ENCODE results near the gene LAGE3.

LAGE3 gene

DNA sequence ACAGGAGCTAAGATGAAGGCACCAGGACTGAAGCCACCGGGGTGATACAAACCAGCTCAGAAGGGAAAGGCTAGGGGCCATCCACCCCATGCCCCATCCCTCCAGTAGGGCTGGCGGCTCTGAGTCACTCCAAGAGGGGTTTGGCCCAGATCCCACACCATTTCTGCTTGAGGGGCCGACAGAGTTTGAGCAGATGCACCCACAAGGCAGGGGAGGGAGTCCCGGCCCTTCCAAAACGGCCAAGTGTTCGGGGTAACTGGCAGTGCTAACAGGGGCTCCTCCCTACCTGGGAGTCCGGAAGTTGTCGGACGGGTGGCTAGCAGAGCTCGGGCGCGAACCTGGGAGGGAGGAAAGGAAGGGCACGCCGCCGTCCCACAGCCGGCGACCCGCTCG lies 10.9 kb upstream of the LAGE3 start:
- CTCF ChIA-PET = interaction anchor here (0.8 to 1.4 kb wide), 4 partner anchors 46 to 117 kb away, joined by 3 to 4 read pairs (median 3); no protein-coding TSS in a partner anchor
- peak overlapping the region; percentile 46 to 80 (median 64) for H3K4me3 ChIP-seq (ENCODE audit: control insufficient read depth in 1 of 7, extremely low read depth in 1 of 7, insufficient read depth in 4 of 7, low read depth in 2 of 7, low read length in 6 of 7)
- peaks cover 0 to 3% (median 0%) of the 10 kb centered on the region in 5 experiments for H3K9me3 ChIP-seq (ENCODE audit: control extremely low read depth in 1 of 5, control insufficient read depth in 4 of 5, insufficient read depth in 2 of 5, low read depth in 1 of 5, low read length in 4 of 5)
- peaks cover 0 to 29% (median 20%) of the 10 kb centered on the region in 4 experiments for H3K4me1 ChIP-seq (ENCODE audit: control extremely low read depth in 1 of 4, control insufficient read depth in 4 of 4, insufficient read depth in 4 of 4, low read length in 3 of 4)
- WGBS (ENCODE audit: insufficient coverage) = 15% methylated on average over 19 of the region's 19 CpGs
- H3K27me3 ChIP-seq (replicated peaks in 2 of 5; ENCODE audit: control insufficient read depth in 4 of 5, insufficient read depth in 5 of 5, low read length in 4 of 5) = peaks cover 0 to 8% (median 0%) of the 10 kb centered on the region in 5 experiments
- POLR2A ChIA-PET = interaction anchor here (0.7 to 1.5 kb wide), 6 partner anchors 9 to 92 kb away, joined by 3 to 12 read pairs (median 6); partner anchors contain the start of genes FAM3A and RPL10
- DNase-seq = peak; percentile 22 to 68 (median 60)
- peaks cover 0 to 16% (median 2%) of the 10 kb centered on the region in 4 experiments for H3K36me3 ChIP-seq (ENCODE audit: control insufficient read depth in 4 of 4, insufficient read depth in 4 of 4, low read length in 3 of 4)
- peak overlapping the region in 1 of 2 experiments; percentile 75 for H3K27ac ChIP-seq (ENCODE audit: insufficient read depth in 1 of 2, low read depth in 1 of 2, low read length in 2 of 2, poor library complexity in 1 of 2, severe bottlenecking in 2 of 2)

DNA sequence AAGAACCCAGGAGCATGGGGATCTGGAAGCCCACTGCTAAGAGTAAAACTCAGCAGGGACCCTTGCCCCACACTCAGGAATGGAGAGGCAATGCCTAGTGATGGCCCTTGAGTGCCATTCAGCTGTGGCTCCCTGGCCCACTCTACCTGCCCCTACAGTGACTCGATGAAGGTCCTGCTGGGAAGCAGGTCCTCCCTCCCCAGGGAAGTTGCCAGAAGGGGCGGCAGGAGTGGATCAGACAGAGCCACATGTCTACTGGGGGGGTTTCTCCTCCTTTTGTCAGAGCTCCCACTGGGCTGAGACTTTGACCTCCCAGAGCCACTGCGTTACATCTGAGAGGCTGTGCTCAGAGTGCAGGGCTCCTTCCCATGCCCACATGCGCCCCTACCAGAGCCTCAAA lies 10.1 kb upstream of the LAGE3 start:
- peaks cover 0 to 21% (median 6%) of the 10 kb centered on the region in 4 experiments for H3K36me3 ChIP-seq (ENCODE audit: control insufficient read depth in 4 of 4, insufficient read depth in 4 of 4, low read length in 3 of 4)
- CTCF ChIA-PET = interaction anchor here (0.8 to 1.2 kb wide), 2 partner anchors 46 to 116 kb away, joined by 3 read pairs; no protein-coding TSS in a partner anchor
- POLR2A ChIA-PET = interaction anchor here (0.7 to 1.5 kb wide), 2 partner anchors 11 to 27 kb away, joined by 4 to 8 read pairs; partner anchors contain the start of gene FAM3A
- H3K27ac ChIP-seq (ENCODE audit: insufficient read depth in 1 of 2, low read depth in 1 of 2, low read length in 2 of 2, poor library complexity in 1 of 2, severe bottlenecking in 2 of 2) = no peak overlapping the region
- H3K4me3 ChIP-seq (ENCODE audit: control insufficient read depth in 1 of 7, extremely low read depth in 1 of 7, insufficient read depth in 4 of 7, low read depth in 2 of 7, low read length in 6 of 7) = peak overlapping the region in 1 of 7 experiments; percentile 80
- H3K27me3 ChIP-seq (replicated peaks in 2 of 5; ENCODE audit: control insufficient read depth in 4 of 5, insufficient read depth in 5 of 5, low read length in 4 of 5) = peaks cover 0 to 9% (median 0%) of the 10 kb centered on the region in 5 experiments
- 100% methylated on average over 1 of the region's 4 CpGs for WGBS (ENCODE audit: insufficient coverage)
- no peak for DNase-seq
- H3K4me1 ChIP-seq (ENCODE audit: control extremely low read depth in 1 of 4, control insufficient read depth in 4 of 4, insufficient read depth in 4 of 4, low read length in 3 of 4) = peaks cover 0 to 35% (median 27%) of the 10 kb centered on the region in 4 experiments
- H3K9me3 ChIP-seq (ENCODE audit: control extremely low read depth in 1 of 5, control insufficient read depth in 4 of 5, insufficient read depth in 2 of 5, low read depth in 1 of 5, low read length in 4 of 5) = peaks cover 0 to 3% (median 0%) of the 10 kb centered on the region in 5 experiments

DNA sequence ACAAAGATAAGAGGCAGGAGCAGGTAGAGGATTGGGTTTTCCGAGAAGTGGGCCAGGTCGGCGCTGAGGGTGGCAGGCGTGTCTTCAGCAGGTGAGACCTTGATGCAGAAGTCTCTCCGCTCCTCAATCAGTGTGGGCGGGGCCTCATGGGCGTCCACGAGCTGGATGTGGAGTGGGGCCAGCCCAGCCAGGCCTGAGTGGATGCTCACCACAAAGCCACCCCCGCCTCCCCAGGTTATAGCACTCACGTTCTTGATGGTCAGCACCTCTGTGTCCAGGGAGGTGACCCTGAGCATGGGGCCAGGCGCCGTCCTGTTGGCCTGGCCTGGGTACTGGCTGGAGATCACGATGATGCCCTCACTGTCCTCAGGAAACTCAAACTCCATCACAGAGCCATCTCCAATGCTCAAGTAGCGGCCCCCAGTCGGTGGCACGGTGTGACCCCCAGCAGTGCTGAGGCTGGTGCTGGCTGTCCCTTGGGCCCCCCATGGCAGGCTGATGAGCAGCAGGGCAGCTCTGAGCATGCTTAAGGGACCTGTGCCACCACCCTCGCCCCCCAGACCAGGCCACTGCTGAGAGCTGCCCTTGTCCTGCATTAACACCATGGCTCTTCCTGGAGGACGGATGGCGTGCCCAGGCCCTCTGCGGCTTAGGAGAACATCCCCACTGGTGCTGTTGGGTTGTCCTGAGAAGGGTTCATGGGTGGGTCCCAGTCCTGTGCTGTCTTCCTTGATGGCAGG lies 9.4 kb upstream of the LAGE3 start:
- Histone ChIP-seq H3K9me3 (ENCODE audit: control extremely low read depth in 1 of 5, control insufficient read depth in 4 of 5, insufficient read depth in 2 of 5, low read depth in 1 of 5, low read length in 4 of 5) (peaks cover 0 to 3% (median 0%) of the 10 kb centered on the region in 5 experiments), H3K4me1 (ENCODE audit: control extremely low read depth in 1 of 4, control insufficient read depth in 4 of 4, insufficient read depth in 4 of 4, low read length in 3 of 4) (peaks cover 0 to 36% (median 27%) of the 10 kb centered on the region in 4 experiments), H3K36me3 (ENCODE audit: control insufficient read depth in 4 of 4, insufficient read depth in 4 of 4, low read length in 3 of 4) (peaks cover 0 to 23% (median 9%) of the 10 kb centered on the region in 4 experiments), H3K27ac (ENCODE audit: insufficient read depth in 1 of 2, low read depth in 1 of 2, low read length in 2 of 2, poor library complexity in 1 of 2, severe bottlenecking in 2 of 2) (no peak overlapping the region), H3K27me3 (replicated peaks in 2 of 5; ENCODE audit: control insufficient read depth in 4 of 5, insufficient read depth in 5 of 5, low read length in 4 of 5) (peaks cover 0 to 9% (median 0%) of the 10 kb centered on the region in 5 experiments), H3K4me3 (ENCODE audit: control insufficient read depth in 1 of 7, extremely low read depth in 1 of 7, insufficient read depth in 4 of 7, low read depth in 2 of 7, low read length in 6 of 7) (no peak overlapping the region)
- no peak for DNase-seq
- CTCF ChIA-PET = interaction anchor here (1.2 kb wide), 1 partner anchor 47 kb away, joined by 3 read pairs; no protein-coding TSS in a partner anchor
- 96% methylated on average over 17 of the region's 20 CpGs for WGBS (ENCODE audit: insufficient coverage)
- POLR2A ChIA-PET = no interaction called here

DNA sequence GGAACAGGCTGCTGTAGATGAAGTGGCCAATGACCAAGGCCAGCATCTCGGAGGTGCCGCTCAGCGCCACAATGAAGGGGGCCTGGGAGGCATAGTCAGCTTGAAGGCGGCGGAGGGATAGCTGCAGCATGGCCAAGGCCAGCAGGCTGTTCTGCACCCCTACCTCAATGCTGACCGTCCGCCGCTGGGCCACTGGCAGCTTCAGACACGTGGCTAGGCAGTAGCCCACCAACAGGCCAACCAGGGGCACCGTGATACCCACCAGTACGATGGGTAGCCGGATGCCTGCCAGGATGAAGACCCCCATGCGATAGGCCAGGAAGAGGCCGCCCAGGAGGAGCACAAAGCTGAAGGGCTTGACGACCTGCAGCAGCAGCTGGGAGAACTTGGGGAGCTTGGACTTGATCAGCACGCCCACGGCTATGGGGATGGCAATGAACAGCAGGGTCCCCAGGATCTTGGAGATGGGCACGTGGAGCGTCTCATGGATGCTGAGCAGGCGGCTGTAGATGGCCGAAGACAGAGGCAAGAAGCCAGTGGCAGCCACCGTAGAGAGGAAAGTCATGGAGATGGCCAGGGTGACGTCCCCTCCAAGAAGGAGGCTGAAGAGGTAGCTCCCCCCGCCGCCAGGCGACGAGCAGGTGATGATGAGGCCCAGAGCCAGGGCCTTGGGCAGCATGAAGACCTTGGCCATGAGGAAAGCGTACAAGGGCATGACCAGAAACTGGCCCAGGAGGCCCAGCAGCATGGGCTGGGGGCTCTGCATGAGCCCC lies 8.6 kb upstream of the LAGE3 start:
- no peak overlapping the region for H3K27ac ChIP-seq (ENCODE audit: insufficient read depth in 1 of 2, low read depth in 1 of 2, low read length in 2 of 2, poor library complexity in 1 of 2, severe bottlenecking in 2 of 2)
- POLR2A ChIA-PET = interaction anchor here (0.7 kb wide), 1 partner anchor 49 kb away, joined by 3 read pairs; no protein-coding TSS in a partner anchor

DNA sequence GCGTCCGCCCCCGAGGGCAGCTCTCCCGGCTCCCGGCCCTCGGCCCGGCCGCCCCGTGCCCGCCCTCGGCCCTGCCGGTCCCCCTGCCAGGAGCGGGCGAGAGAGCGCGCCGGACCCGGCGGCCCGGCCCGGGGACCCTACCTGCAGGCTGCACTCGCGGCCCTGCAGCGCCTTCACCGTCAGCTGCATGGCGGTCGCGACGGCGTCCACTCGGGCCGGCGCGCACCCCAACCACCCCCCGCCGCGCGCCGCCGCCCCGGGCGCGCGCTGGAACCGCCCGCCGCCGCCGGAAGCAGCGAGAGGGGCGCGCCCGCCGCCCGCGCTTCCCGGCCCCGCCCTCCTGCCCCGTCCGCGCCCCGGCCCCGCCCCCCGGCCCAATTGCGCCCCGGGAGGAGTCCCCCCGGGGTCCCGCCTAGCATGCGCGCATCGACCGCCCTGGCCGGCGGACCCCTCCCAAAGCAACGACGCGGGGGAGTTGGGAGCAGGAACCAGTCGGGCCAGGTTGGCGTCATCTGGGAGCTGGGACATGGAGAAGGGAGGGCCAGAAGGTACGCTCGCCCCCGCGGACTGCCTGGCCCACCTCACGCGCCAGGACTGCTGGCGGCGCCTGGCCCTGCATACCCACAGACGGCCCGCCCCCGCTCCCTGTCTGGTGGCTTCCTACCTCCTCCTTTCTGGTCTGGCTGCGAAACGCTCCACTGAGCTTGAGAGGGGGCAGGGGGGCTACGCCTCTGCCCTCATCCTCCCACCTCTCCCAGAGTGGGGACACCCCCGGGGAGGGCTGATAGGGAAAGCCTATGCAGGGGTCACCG lies 7.5 kb upstream of the LAGE3 start, which contains the start of gene UBL4A:
TSS of gene UBL4A (minus strand) at position 220 of the 812 bp plus-strand sequence. CDS start at position 189, 31 bp downstream.
- peak; percentile 36 to 77 (median 65) for DNase-seq
- peak within 1 kb of the TSS in 1 of 2 experiments; percentile 66 for H3K27ac ChIP-seq (ENCODE audit: insufficient read depth in 1 of 2, low read depth in 1 of 2, low read length in 2 of 2, poor library complexity in 1 of 2, severe bottlenecking in 2 of 2)
- H3K4me1 ChIP-seq (ENCODE audit: control extremely low read depth in 1 of 4, control insufficient read depth in 4 of 4, insufficient read depth in 4 of 4, low read length in 3 of 4) = peaks cover 0 to 36% (median 27%) of the 10 kb centered on the region in 4 experiments
- WGBS (ENCODE audit: insufficient coverage) = 36% methylated on average over 75 of the region's 95 CpGs
- peak within 1 kb of the TSS; percentile 42 to 76 (median 66) for H3K4me3 ChIP-seq (ENCODE audit: control insufficient read depth in 1 of 7, extremely low read depth in 1 of 7, insufficient read depth in 4 of 7, low read depth in 2 of 7, low read length in 6 of 7)
- peaks cover 0 to 23% (median 10%) of the 10 kb centered on the region in 4 experiments for H3K36me3 ChIP-seq (ENCODE audit: control insufficient read depth in 4 of 4, insufficient read depth in 4 of 4, low read length in 3 of 4)
- ChIA-PET CTCF (interaction anchor here (1.4 kb wide), 2 partner anchors 10 to 77 kb away, joined by 3 to 7 read pairs; partner anchors contain the start of gene DNASE1L1), POLR2A (interaction anchor here (1.3 kb wide), 1 partner anchor 40 kb away, joined by 4 read pairs; no protein-coding TSS in a partner anchor)
- peaks cover 0 to 9% (median 0%) of the 10 kb centered on the region in 5 experiments for H3K27me3 ChIP-seq (replicated peaks in 2 of 5; ENCODE audit: control insufficient read depth in 4 of 5, insufficient read depth in 5 of 5, low read length in 4 of 5)
- peaks cover 0 to 3% (median 0%) of the 10 kb centered on the region in 5 experiments for H3K9me3 ChIP-seq (ENCODE audit: control extremely low read depth in 1 of 5, control insufficient read depth in 4 of 5, insufficient read depth in 2 of 5, low read depth in 1 of 5, low read length in 4 of 5)

More for the DNA sequence above, 8.6 kb upstream of the LAGE3 start:
- DNase-seq = no peak
- peaks cover 0 to 23% (median 10%) of the 10 kb centered on the region in 4 experiments for H3K36me3 ChIP-seq (ENCODE audit: control insufficient read depth in 4 of 4, insufficient read depth in 4 of 4, low read length in 3 of 4)
- peak overlapping the region in 2 of 7 experiments; percentile 6 to 74 for H3K4me3 ChIP-seq (ENCODE audit: control insufficient read depth in 1 of 7, extremely low read depth in 1 of 7, insufficient read depth in 4 of 7, low read depth in 2 of 7, low read length in 6 of 7)
- WGBS (ENCODE audit: insufficient coverage) = 97% methylated on average over 28 of the region's 28 CpGs
- peaks cover 0 to 3% (median 0%) of the 10 kb centered on the region in 5 experiments for H3K9me3 ChIP-seq (ENCODE audit: control extremely low read depth in 1 of 5, control insufficient read depth in 4 of 5, insufficient read depth in 2 of 5, low read depth in 1 of 5, low read length in 4 of 5)
- peaks cover 0 to 9% (median 0%) of the 10 kb centered on the region in 5 experiments for H3K27me3 ChIP-seq (replicated peaks in 2 of 5; ENCODE audit: control insufficient read depth in 4 of 5, insufficient read depth in 5 of 5, low read length in 4 of 5)
- peaks cover 0 to 36% (median 27%) of the 10 kb centered on the region in 4 experiments for H3K4me1 ChIP-seq (ENCODE audit: control extremely low read depth in 1 of 4, control insufficient read depth in 4 of 4, insufficient read depth in 4 of 4, low read length in 3 of 4)
- CTCF ChIA-PET = interaction anchor here (0.9 to 1.4 kb wide), 2 partner anchors 42 to 78 kb away, joined by 3 read pairs; partner anchors contain the start of gene DNASE1L1

DNA sequence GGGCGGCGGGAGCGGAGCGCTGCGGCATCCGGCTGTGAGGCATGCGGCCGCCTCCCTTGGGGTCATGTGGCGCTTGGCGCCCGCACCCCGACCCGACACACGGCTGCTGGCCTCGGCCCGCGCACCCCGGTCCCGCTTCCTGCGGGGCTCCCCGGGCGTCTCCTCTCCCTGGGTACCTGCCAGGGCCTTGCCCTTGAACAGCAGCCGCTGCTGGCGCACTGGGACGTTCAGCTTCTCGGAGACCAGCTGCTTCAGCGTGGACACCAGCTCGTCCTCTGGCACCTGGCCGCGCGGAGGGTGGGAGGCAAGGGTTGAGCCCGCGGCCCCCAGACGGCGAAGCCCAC lies 6.9 kb upstream of the LAGE3 start:
- Histone ChIP-seq H3K27me3 (replicated peaks in 2 of 5; ENCODE audit: control insufficient read depth in 4 of 5, insufficient read depth in 5 of 5, low read length in 4 of 5) (peaks cover 0 to 4% (median 0%) of the 10 kb centered on the region in 5 experiments), H3K27ac (ENCODE audit: insufficient read depth in 1 of 2, low read depth in 1 of 2, low read length in 2 of 2, poor library complexity in 1 of 2, severe bottlenecking in 2 of 2) (peak overlapping the region in 1 of 2 experiments; percentile 66), H3K9me3 (ENCODE audit: control extremely low read depth in 1 of 5, control insufficient read depth in 4 of 5, insufficient read depth in 2 of 5, low read depth in 1 of 5, low read length in 4 of 5) (peaks cover 0 to 3% (median 0%) of the 10 kb centered on the region in 5 experiments), H3K4me1 (ENCODE audit: control extremely low read depth in 1 of 4, control insufficient read depth in 4 of 4, insufficient read depth in 4 of 4, low read length in 3 of 4) (peaks cover 0 to 36% (median 26%) of the 10 kb centered on the region in 4 experiments), H3K4me3 (ENCODE audit: control insufficient read depth in 1 of 7, extremely low read depth in 1 of 7, insufficient read depth in 4 of 7, low read depth in 2 of 7, low read length in 6 of 7) (peak overlapping the region in 6 of 7 experiments; percentile 46 to 76 (median 66)), H3K36me3 (ENCODE audit: control insufficient read depth in 4 of 4, insufficient read depth in 4 of 4, low read length in 3 of 4) (peaks cover 0 to 23% (median 10%) of the 10 kb centered on the region in 4 experiments)
- DNase-seq = peak in 2 of 3 donors; percentile 9 to 23
- ChIA-PET POLR2A (interaction anchor here (1.1 to 1.3 kb wide), 2 partner anchors 30 to 41 kb away, joined by 3 to 4 read pairs; partner anchors contain the start of gene FAM3A), CTCF (interaction anchor here (1.4 kb wide), 1 partner anchor 10 kb away, joined by 7 read pairs; no protein-coding TSS in a partner anchor)
- WGBS (ENCODE audit: insufficient coverage) = 40% methylated on average over 30 of the region's 35 CpGs
